Measurements from ENCODE around the gene GGA1.

GRCh38 chr22:37659066-37659896 lies 50.6 kb downstream of the GGA1 start:
- TF ChIP-seq CTCF (IDR thresholded peaks at IDR 0.05) (no peak), POLR2AphosphoS5 (IDR thresholded peaks at IDR 0.05) (no peak), POLR2A (IDR thresholded peaks at IDR 0.05) (no peak)

Measured in breast epithelium (tissue), 3 donors.